GOT3 (cell line): Measurements from ENCODE around the gene PYGO1.
"Not testable (repeated sequence)": the region's sequence is repeated elsewhere in the genome, so short reads cannot be mapped to it uniquely, and the experiment has no call there.

Experiments used
- DNase-seq: peaks from one replicate; lab custom pipeline; 2025; ENCODE audit warnings: mixed read lengths; lab: John Stamatoyannopoulos, UW

The PYGO1 gene

GRCh38 chr15:55505407-55505806, 82.7 kb downstream of the PYGO1 start:
- not testable (repeated sequence) for DNase-seq

GRCh38 chr15:55499151-55499550, 89.0 kb downstream of the PYGO1 start:
- DNase-seq, result no peak

- DNase-seq, result peak; percentile 25
These were observed 89.8 kb downstream of the PYGO1 start for GRCh38 chr15:55498109-55498938.

- no peak for DNase-seq
These were observed 91.4 kb downstream of the PYGO1 start for GRCh38 chr15:55496716-55497115.

- DNase-seq, result no peak
These were observed 93.2 kb downstream of the PYGO1 start for GRCh38 chr15:55494931-55495330.

- not testable (repeated sequence) for DNase-seq
These were observed 99.1 kb downstream of the PYGO1 start for GRCh38 chr15:55488952-55489600.
